Calu3 (cell line): ENCODE results near the gene KCNG4. TPM values are rescaled to one million over a fixed set of nuclear protein-coding genes. Genes with fewer than 3 reads are reported as not detected.
"Not testable (repeated sequence)": the region's sequence is repeated elsewhere in the genome, so short reads cannot be mapped to it uniquely, and the experiment has no call there.

Experiments used
- BruUV-seq: library from RNA; stranded (reverse); fragments of 400-500 nt; replicated peaks from 2 replicates; lab custom pipeline; 2021; lab: Mats Ljungman, UMichigan
- CTCF ChIA-PET: fragments of 300-600 bp; sonication (Branson Sonifier 250); formaldehyde crosslinking; loops from one replicate; lab custom pipeline; 2022; ENCODE audit warnings: antibody characterized with exemption; lab: Charles Lee
- DNase-seq: peaks from one replicate; pipeline ENCODE4 v3.0.0; 2022
- H3K27ac Mint-ChIP-seq: one replicate; pipeline ENCODE4 v1.8.0; 2022; ENCODE audit warnings: mixed read lengths; ENCODE audit not compliant: unreplicated experiment
- H3K27me3 Mint-ChIP-seq: one replicate; pipeline ENCODE4 v1.8.0; 2022; ENCODE audit warnings: mixed read lengths; ENCODE audit not compliant: unreplicated experiment
- H3K36me3 Mint-ChIP-seq: one replicate; pipeline ENCODE4 v1.8.0; 2022; ENCODE audit warnings: mild to moderate bottlenecking, moderate library complexity, mixed read lengths; ENCODE audit not compliant: insufficient read depth, unreplicated experiment
- H3K4me1 Mint-ChIP-seq: one replicate; pipeline ENCODE4 v1.8.0; 2022; ENCODE audit warnings: mild to moderate bottlenecking, low read depth, mixed read lengths; ENCODE audit not compliant: unreplicated experiment
- H3K4me3 Mint-ChIP-seq: one replicate; pipeline ENCODE4 v1.8.0; 2022; ENCODE audit warnings: mild to moderate bottlenecking, low read depth, moderate library complexity, mixed read lengths; ENCODE audit not compliant: unreplicated experiment
- H3K9me3 Mint-ChIP-seq: one replicate; pipeline ENCODE4 v1.8.0; 2022; ENCODE audit warnings: low read depth, mixed read lengths; ENCODE audit not compliant: unreplicated experiment
- intact Hi-C: fragments of 100-400 bp; cut with micrococcal nuclease; formaldehyde crosslinking; loops from one replicate; pipeline ENCODE4 v1.10.0; 2022; ENCODE audit not compliant: unreplicated experiment
- total RNA-seq: library from RNA; stranded (reverse); gene quantifications from 2 replicates; pipeline ENCODE4 v1.2.3, GENCODE V29; 2022
- TF ChIP-seq, protein P1 (sequence below): fragments of 200-600 bp; IDR thresholded peaks from one replicate; pipeline ENCODE4 v1.8.0; 2022; ENCODE audit warnings: antibody characterized with exemption; ENCODE audit not compliant: unreplicated experiment

The KCNG4 gene
- total RNA-seq, 1 experiment from 2014 or later, result not detected

DNA sequence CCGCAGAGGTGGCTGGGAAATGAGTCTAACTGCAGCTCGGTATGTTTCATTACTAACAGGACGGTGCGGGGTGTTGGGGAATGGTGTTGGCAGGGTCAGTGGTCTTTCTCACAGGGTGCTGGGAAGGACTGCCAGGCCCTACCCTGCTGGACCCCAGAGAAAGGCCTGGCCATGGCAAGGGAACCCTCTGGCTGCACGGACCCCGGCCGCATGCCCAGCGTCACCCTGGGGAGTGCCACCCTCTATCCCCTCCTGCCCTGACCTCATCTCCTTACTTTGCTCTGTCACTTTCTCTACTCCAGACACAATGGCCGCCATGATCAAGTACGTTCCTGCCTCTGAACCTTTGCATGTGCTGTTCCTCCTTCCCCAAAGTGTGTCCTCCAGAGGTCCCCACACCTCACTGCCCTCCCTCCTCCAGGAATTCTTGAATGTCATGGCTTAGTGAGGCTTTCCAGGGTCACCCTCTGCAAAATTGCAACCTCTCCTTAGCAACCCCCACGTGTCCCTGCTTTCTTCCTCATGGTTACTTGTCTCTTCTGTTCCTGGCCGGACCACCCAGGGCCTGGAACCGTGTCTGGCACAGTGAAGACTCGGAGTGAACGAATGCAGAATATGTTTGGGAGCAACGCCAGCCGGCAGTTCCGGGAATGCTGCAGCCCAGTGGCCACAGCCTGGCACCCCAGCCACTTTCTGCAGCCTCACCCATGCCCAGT lies 33.7 kb downstream of the KCNG4 start:
- TF ChIP-seq, protein P1, sequence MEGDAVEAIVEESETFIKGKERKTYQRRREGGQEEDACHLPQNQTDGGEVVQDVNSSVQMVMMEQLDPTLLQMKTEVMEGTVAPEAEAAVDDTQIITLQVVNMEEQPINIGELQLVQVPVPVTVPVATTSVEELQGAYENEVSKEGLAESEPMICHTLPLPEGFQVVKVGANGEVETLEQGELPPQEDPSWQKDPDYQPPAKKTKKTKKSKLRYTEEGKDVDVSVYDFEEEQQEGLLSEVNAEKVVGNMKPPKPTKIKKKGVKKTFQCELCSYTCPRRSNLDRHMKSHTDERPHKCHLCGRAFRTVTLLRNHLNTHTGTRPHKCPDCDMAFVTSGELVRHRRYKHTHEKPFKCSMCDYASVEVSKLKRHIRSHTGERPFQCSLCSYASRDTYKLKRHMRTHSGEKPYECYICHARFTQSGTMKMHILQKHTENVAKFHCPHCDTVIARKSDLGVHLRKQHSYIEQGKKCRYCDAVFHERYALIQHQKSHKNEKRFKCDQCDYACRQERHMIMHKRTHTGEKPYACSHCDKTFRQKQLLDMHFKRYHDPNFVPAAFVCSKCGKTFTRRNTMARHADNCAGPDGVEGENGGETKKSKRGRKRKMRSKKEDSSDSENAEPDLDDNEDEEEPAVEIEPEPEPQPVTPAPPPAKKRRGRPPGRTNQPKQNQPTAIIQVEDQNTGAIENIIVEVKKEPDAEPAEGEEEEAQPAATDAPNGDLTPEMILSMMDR, result no peak
- H3K4me1 Mint-ChIP-seq, result no peaks in the 10 kb centered on the region
- intact Hi-C loops, result no loop called here
- H3K4me3 Mint-ChIP-seq, result no peak overlapping the region
- no peak for DNase-seq
- no peaks in the 10 kb centered on the region for H3K36me3 Mint-ChIP-seq
- CTCF ChIA-PET, result interaction anchor here (1.2 kb wide), 1 partner anchor 19 kb away, joined by 3 read pairs; the partner anchor contains the start of gene TAF1C
- H3K27ac Mint-ChIP-seq, result no peak overlapping the region
- H3K27me3 Mint-ChIP-seq, result peaks cover 48% of the 10 kb centered on the region
- H3K9me3 Mint-ChIP-seq, result no peaks in the 10 kb centered on the region
- no TSS peak for BruUV-seq

DNA sequence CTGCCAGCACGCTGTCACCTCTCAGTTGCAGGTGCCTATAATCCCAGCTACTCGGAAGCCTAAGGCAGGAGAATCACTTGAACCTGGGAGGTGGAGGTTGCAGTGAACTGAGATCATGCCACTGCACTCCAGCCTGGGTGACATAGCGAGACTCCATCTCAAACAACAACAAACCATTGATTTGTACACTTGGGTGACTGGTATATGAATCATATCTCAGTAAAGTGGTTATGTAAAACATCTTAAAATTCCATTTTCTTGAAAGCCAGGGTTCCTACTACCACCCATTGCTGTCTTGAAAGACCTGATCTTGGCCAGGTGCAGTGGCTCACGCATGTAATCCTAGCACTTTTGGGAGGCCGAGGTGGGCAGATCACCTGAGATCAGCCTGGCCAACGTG lies 34.7 kb downstream of the KCNG4 start:
- H3K36me3 Mint-ChIP-seq, DNase-seq, H3K4me1 Mint-ChIP-seq, H3K4me3 Mint-ChIP-seq, H3K27ac Mint-ChIP-seq, H3K9me3 Mint-ChIP-seq, intact Hi-C loops, BruUV-seq: not testable (repeated sequence)
- CTCF ChIA-PET, result interaction anchor here (1.2 kb wide), 1 partner anchor 18 kb away, joined by 3 read pairs; the partner anchor contains the start of gene TAF1C
- peaks cover 58% of the 10 kb centered on the region for H3K27me3 Mint-ChIP-seq

DNA sequence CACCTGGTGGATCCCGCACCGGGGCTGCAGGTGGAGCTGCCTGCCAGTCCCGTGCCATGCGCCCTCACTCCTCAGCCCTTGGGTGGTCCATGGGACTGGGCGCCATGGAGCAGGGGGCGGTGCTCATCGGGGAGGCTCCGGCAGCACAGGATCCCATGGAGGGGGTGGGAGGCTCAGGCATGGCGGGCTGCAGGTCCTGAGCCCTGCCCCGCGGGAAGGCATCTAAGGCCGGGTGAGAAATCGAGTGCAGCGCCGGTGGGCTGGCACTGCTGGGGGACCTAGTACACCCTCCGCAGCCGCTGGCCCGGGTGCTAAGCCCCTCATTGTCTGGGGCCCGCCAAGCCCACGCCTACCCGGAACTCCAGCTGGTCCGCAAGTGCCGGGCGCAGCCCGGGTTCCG lies 35.3 kb downstream of the KCNG4 start:
- H3K4me3 Mint-ChIP-seq, DNase-seq, H3K36me3 Mint-ChIP-seq, H3K27ac Mint-ChIP-seq, intact Hi-C loops, BruUV-seq, H3K9me3 Mint-ChIP-seq, H3K4me1 Mint-ChIP-seq: not testable (repeated sequence)
- CTCF ChIA-PET, result interaction anchor here (1.0 kb wide), 1 partner anchor 9 kb away, joined by 3 read pairs; no protein-coding TSS in a partner anchor
- H3K27me3 Mint-ChIP-seq, result peaks cover 64% of the 10 kb centered on the region

DNA sequence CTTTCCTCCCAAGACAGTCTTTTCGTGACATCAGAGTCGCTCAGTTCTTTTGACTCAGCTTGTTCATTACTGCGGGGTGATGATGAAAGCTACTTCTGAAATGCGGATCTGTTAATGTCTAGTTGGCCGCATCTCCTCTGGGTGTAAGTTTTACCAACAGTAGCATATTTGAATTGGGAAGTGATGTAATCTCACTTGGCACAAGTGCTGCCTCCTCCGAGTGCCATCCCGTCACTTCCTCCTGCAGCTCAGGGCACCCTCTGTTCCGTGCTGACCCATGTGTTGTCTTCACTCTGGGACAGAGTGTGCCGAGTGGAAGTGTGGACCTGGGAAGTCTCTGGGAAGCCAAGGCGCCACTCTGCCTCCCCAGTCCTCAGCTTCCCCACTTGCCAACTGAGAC lies 40.0 kb downstream of the KCNG4 start:
- Mint-ChIP-seq H3K36me3 (no peaks in the 10 kb centered on the region), H3K27me3 (peaks cover 64% of the 10 kb centered on the region), H3K27ac (no peak overlapping the region), H3K9me3 (no peaks in the 10 kb centered on the region), H3K4me1 (no peaks in the 10 kb centered on the region), H3K4me3 (no peak overlapping the region)
- CTCF ChIA-PET, result interaction anchor here (1.0 kb wide), 1 partner anchor 8 kb away, joined by 4 read pairs; no protein-coding TSS in a partner anchor
- DNase-seq, result no peak
- intact Hi-C loops, result no loop called here
- no TSS peak for BruUV-seq
- TF ChIP-seq, protein P1, result no peak

DNA sequence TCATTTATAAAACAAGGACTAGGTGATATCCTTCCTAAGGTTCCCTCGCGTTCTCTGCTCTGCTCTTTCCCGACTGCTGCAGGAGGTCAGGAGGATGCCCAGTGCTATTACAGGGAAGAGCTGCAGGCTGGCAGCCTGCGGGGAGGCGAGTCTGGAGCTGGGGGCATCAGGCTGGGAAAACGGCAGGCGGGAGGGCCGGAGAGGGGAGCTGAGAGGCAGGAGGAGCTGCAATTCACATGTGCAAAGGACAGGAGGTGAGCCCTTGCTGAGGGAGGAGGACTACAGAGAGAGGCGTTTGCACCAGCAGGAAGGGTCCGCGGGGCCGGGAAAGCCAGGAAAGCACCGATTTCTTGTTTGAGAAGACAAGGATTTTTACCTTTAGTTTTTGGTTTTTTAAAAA lies 40.7 kb downstream of the KCNG4 start:
- Mint-ChIP-seq H3K9me3 (no peaks in the 10 kb centered on the region), H3K27me3 (peaks cover 70% of the 10 kb centered on the region), H3K27ac (no peak overlapping the region), H3K4me3 (no peak overlapping the region), H3K4me1 (no peaks in the 10 kb centered on the region), H3K36me3 (no peaks in the 10 kb centered on the region)
- CTCF ChIA-PET, result interaction anchor here (1.0 kb wide), 1 partner anchor 9 kb away, joined by 4 read pairs; no protein-coding TSS in a partner anchor
- BruUV-seq, result no TSS peak
- DNase-seq, result no peak
- intact Hi-C loops, result no loop called here
- TF ChIP-seq, protein P1, result no peak
